GM23338 (cell line): Measurements from ENCODE around the gene ZMYM5. TPM values are rescaled to one million over a fixed set of nuclear protein-coding genes. Genes with fewer than 3 reads are reported as not detected.

ENCODE experiments used
- ATAC-seq: fragments of 200-7000 bp; cut with Tn5 transposase; 3 replicates; pipeline ENCODE4 v1.9.1; 2020
- DNase-seq: peaks from one replicate; pipeline ENCODE4 v3.0.0-alpha.2; 2015; ENCODE audit warnings: low spot score
- H2AFZ ChIP-seq: fragments of 200-600 bp; sonication (generic); 2 replicates; pipeline ENCODE4 v1.8.0; 2016; ENCODE audit warnings: antibody characterized with exemption, mild to moderate bottlenecking, moderate library complexity
- H3F3A ChIP-seq: fragments of 200-600 bp; sonication (generic); replicated peaks from 2 replicates; pipeline ENCODE4 v1.8.0; 2017; ENCODE audit warnings: antibody characterized with exemption, mixed run types, low read depth
- H3K27ac ChIP-seq: fragments of 200-600 bp; sonication (generic); 2 replicates; pipeline ENCODE4 v1.6.1; 2016; ENCODE audit warnings: low read depth
- H3K27me3 ChIP-seq: fragments of 200-600 bp; sonication (generic); 2 replicates; pipeline ENCODE4 v1.8.0; 2016; ENCODE audit warnings: mild to moderate bottlenecking, mixed run types, moderate library complexity; ENCODE audit not compliant: insufficient read depth
- H3K36me3 ChIP-seq: fragments of 200-600 bp; sonication (generic); 2 replicates; pipeline ENCODE4 v1.8.0; 2016; ENCODE audit warnings: mild to moderate bottlenecking; ENCODE audit not compliant: insufficient read depth
- H3K4me1 ChIP-seq: fragments of 200-600 bp; sonication (generic); 2 replicates; pipeline ENCODE4 v1.8.0; 2016; ENCODE audit warnings: mild to moderate bottlenecking, moderate library complexity; ENCODE audit not compliant: insufficient read depth
- H3K4me2 ChIP-seq: fragments of 200-600 bp; sonication (generic); 2 replicates; pipeline ENCODE4 v1.7.1; 2017; ENCODE audit warnings: mixed run types
- H3K4me3 ChIP-seq: fragments of 200-600 bp; sonication (generic); 2 replicates; pipeline ENCODE4 v1.6.1; 2016; ENCODE audit warnings: mixed run types
- H3K79me2 ChIP-seq: fragments of 200-600 bp; sonication (generic); replicated peaks from 2 replicates; pipeline ENCODE4 v1.8.0; 2017; ENCODE audit warnings: mild to moderate bottlenecking; ENCODE audit not compliant: insufficient read depth
- H3K9me2 ChIP-seq: fragments of 200-600 bp; sonication (generic); 2 replicates; pipeline ENCODE4 v1.8.0; 2017; ENCODE audit not compliant: insufficient read depth
- H4K20me1 ChIP-seq: fragments of 200-600 bp; sonication (generic); replicated peaks from 2 replicates; pipeline ENCODE4 v1.8.0; 2017; ENCODE audit warnings: mild to moderate bottlenecking; ENCODE audit not compliant: insufficient read depth
- H3K27ac Mint-ChIP-seq: 2 replicates; pipeline ENCODE4 v1.8.0; 2020; ENCODE audit warnings: inconsistent platforms, mild to moderate bottlenecking, moderate library complexity, mixed read lengths
- H3K27me3 Mint-ChIP-seq: 3 replicates; pipeline ENCODE4 v1.8.0; 2022; ENCODE audit warnings: low read depth, mild to moderate bottlenecking, moderate library complexity, mixed read lengths, inconsistent platforms; ENCODE audit not compliant: insufficient read depth, poor library complexity
- H3K36me3 Mint-ChIP-seq: 3 replicates; pipeline ENCODE4 v1.8.0; 2021; ENCODE audit warnings: low read depth, mild to moderate bottlenecking, inconsistent platforms, moderate library complexity, mixed read lengths
- H3K4me1 Mint-ChIP-seq: 3 replicates; pipeline ENCODE4 v1.8.0; 2020; ENCODE audit warnings: mild to moderate bottlenecking, inconsistent platforms, mixed read lengths
- H3K4me3 Mint-ChIP-seq: 3 replicates; pipeline ENCODE4 v1.8.0; 2021; ENCODE audit warnings: moderate library complexity, mild to moderate bottlenecking, inconsistent platforms, mixed read lengths
- H3K9me3 Mint-ChIP-seq: 3 replicates; pipeline ENCODE4 v1.8.0; 2020; ENCODE audit warnings: moderate library complexity, mild to moderate bottlenecking, inconsistent platforms, mixed read lengths
- CREB1 ChIP-seq: fragments of 250-450 bp; sonication (Bioruptor Pico); IDR thresholded peaks from 2 replicates; pipeline ENCODE4 v1.5.0; 2020; ENCODE audit warnings: low read depth, mild to moderate bottlenecking, moderate library complexity
- CTCF ChIP-seq, 2 experiments: fragments of 200-600 bp in 1 of 2; sonication (generic) in 1 of 2; conservative IDR thresholded peaks; 2 replicates each; pipeline versions ENCODE4 v1.5.1 to v1.6.1; 2016 to 2017; ENCODE audit warnings: antibody characterized with exemption in 2 of 2, low read depth in 2 of 2, mild to moderate bottlenecking in 2 of 2, moderate library complexity in 1 of 2
- ETS1 ChIP-seq: IDR thresholded peaks from 2 replicates; pipeline ENCODE4 v1.6.1; 2016; ENCODE audit warnings: antibody characterized with exemption
- EZH2 ChIP-seq: fragments of 200-600 bp; sonication (generic); IDR thresholded peaks from one replicate; pipeline ENCODE4 v1.8.0; 2017; ENCODE audit warnings: antibody characterized with exemption, mild to moderate bottlenecking, low read depth; ENCODE audit not compliant: unreplicated experiment
- EZH2phosphoT487 ChIP-seq: fragments of 200-600 bp; sonication (generic); IDR thresholded peaks from one replicate; pipeline ENCODE4 v1.8.1; 2018; ENCODE audit warnings: antibody characterized with exemption; ENCODE audit not compliant: unreplicated experiment
- JUNB ChIP-seq: IDR thresholded peaks from one replicate; pipeline ENCODE4 v1.6.1; 2016; ENCODE audit warnings: antibody characterized with exemption; ENCODE audit not compliant: unreplicated experiment
- NANOG ChIP-seq: IDR thresholded peaks from 2 replicates; pipeline ENCODE4 v1.6.1; 2016; ENCODE audit warnings: antibody characterized with exemption, borderline replicate concordance
- POLR2AphosphoS5 ChIP-seq: IDR thresholded peaks from 2 replicates; pipeline ENCODE4 v1.6.1; 2016; ENCODE audit warnings: antibody characterized with exemption, low read depth
- STAT1 ChIP-seq: IDR thresholded peaks from one replicate; pipeline ENCODE4 v1.6.1; 2016; ENCODE audit warnings: antibody characterized with exemption; ENCODE audit not compliant: unreplicated experiment
- ZNF114 ChIP-seq: fragments of 250-450 bp; sonication (Bioruptor Pico); IDR thresholded peaks from 2 replicates; pipeline ENCODE4 v1.5.0; 2020; ENCODE audit warnings: mild to moderate bottlenecking, moderate library complexity
- ZNF331 ChIP-seq: fragments of 250-450 bp; sonication (Bioruptor Pico); IDR thresholded peaks from 2 replicates; pipeline ENCODE4 v1.5.0; 2020; ENCODE audit warnings: low read depth, mild to moderate bottlenecking, moderate library complexity
- polyA plus RNA-seq: library from polyadenylated mRNA; unstranded; fragments of >200 nt; fragmentation: Nextera tagmentation; extraction: Ambion mirVana; gene quantifications from 2 replicates; pipeline ENCODE4 v1.2.1, GENCODE V29; 2016
- total RNA-seq: library from RNA; depleted of rRNA; stranded (reverse); fragments of >200 nt; shearing (Covaris generic); gene quantifications from 2 replicates; pipeline ENCODE4 v1.2.3, GENCODE V29; 2014
- TF ChIP-seq, protein P1 (sequence below): IDR thresholded peaks from one replicate; pipeline ENCODE4 v1.6.1; 2018; ENCODE audit warnings: antibody characterized with exemption; ENCODE audit not compliant: unreplicated experiment
- TF ChIP-seq, protein P2 (sequence below): fragments of 250-450 bp; sonication (Bioruptor Pico); IDR thresholded peaks from 2 replicates; pipeline ENCODE4 v1.5.0; 2020; ENCODE audit warnings: mild to moderate bottlenecking, moderate library complexity

The ZMYM5 gene
- total and polyA plus RNA-seq, 2 experiments from 2014 or later, result 11.2 to 17.2 TPM

- no peak overlapping the region for H3K27ac ChIP-seq
- Mint-ChIP-seq H3K9me3 (peaks cover 9% of the 10 kb centered on the region; the same call in 2 of the 3 replicates), H3K27ac (no peak overlapping the region), H3K4me3 (no peak overlapping the region), H3K36me3 (peaks cover 21% of the 10 kb centered on the region), H3K27me3 (peaks cover 2% of the 10 kb centered on the region), H3K4me1 (peaks cover 9% of the 10 kb centered on the region; the same call in 2 of the 3 replicates)
- H3K79me2 ChIP-seq, result no peaks in the 10 kb centered on the region
- no peaks in the 10 kb centered on the region for H3K4me1 ChIP-seq
- ATAC-seq (no peak), DNase-seq (no peak)
- no peak overlapping the region for H3K4me3 ChIP-seq
- no peak overlapping the region for H2AFZ ChIP-seq
- no peaks in the 10 kb centered on the region for H3K9me2 ChIP-seq
- H3K27me3 ChIP-seq, result no peaks in the 10 kb centered on the region
- H3K36me3 ChIP-seq, result no peaks in the 10 kb centered on the region
- H3F3A ChIP-seq, result 0 out of 2 replicates have a peak, but pooled peaks cover 5% of the 10 kb centered on the region
- H3K4me2 ChIP-seq, result no peak overlapping the region
- H4K20me1 ChIP-seq, result peaks cover 6% of the 10 kb centered on the region; the same call in 1 of the 2 replicates
- TF ChIP-seq STAT1 (no peak), JUNB (no peak), ETS1 (no peak), EZH2 (no peak), CREB1 (CRISPR knock-in tag) (no peak), NANOG (no peak), POLR2AphosphoS5 (no peak), ZNF114 (CRISPR knock-in tag) (no peak), ZNF331 (CRISPR knock-in tag) (no peak), CTCF (conservative IDR thresholded peaks at IDR 0.05; ENCODE audit: low read depth in 2 of 2) (no peak), EZH2phosphoT487 (no peak)
- TF ChIP-seq, protein P1, sequence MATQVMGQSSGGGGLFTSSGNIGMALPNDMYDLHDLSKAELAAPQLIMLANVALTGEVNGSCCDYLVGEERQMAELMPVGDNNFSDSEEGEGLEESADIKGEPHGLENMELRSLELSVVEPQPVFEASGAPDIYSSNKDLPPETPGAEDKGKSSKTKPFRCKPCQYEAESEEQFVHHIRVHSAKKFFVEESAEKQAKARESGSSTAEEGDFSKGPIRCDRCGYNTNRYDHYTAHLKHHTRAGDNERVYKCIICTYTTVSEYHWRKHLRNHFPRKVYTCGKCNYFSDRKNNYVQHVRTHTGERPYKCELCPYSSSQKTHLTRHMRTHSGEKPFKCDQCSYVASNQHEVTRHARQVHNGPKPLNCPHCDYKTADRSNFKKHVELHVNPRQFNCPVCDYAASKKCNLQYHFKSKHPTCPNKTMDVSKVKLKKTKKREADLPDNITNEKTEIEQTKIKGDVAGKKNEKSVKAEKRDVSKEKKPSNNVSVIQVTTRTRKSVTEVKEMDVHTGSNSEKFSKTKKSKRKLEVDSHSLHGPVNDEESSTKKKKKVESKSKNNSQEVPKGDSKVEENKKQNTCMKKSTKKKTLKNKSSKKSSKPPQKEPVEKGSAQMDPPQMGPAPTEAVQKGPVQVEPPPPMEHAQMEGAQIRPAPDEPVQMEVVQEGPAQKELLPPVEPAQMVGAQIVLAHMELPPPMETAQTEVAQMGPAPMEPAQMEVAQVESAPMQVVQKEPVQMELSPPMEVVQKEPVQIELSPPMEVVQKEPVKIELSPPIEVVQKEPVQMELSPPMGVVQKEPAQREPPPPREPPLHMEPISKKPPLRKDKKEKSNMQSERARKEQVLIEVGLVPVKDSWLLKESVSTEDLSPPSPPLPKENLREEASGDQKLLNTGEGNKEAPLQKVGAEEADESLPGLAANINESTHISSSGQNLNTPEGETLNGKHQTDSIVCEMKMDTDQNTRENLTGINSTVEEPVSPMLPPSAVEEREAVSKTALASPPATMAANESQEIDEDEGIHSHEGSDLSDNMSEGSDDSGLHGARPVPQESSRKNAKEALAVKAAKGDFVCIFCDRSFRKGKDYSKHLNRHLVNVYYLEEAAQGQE, result no peak
- TF ChIP-seq, protein P2, sequence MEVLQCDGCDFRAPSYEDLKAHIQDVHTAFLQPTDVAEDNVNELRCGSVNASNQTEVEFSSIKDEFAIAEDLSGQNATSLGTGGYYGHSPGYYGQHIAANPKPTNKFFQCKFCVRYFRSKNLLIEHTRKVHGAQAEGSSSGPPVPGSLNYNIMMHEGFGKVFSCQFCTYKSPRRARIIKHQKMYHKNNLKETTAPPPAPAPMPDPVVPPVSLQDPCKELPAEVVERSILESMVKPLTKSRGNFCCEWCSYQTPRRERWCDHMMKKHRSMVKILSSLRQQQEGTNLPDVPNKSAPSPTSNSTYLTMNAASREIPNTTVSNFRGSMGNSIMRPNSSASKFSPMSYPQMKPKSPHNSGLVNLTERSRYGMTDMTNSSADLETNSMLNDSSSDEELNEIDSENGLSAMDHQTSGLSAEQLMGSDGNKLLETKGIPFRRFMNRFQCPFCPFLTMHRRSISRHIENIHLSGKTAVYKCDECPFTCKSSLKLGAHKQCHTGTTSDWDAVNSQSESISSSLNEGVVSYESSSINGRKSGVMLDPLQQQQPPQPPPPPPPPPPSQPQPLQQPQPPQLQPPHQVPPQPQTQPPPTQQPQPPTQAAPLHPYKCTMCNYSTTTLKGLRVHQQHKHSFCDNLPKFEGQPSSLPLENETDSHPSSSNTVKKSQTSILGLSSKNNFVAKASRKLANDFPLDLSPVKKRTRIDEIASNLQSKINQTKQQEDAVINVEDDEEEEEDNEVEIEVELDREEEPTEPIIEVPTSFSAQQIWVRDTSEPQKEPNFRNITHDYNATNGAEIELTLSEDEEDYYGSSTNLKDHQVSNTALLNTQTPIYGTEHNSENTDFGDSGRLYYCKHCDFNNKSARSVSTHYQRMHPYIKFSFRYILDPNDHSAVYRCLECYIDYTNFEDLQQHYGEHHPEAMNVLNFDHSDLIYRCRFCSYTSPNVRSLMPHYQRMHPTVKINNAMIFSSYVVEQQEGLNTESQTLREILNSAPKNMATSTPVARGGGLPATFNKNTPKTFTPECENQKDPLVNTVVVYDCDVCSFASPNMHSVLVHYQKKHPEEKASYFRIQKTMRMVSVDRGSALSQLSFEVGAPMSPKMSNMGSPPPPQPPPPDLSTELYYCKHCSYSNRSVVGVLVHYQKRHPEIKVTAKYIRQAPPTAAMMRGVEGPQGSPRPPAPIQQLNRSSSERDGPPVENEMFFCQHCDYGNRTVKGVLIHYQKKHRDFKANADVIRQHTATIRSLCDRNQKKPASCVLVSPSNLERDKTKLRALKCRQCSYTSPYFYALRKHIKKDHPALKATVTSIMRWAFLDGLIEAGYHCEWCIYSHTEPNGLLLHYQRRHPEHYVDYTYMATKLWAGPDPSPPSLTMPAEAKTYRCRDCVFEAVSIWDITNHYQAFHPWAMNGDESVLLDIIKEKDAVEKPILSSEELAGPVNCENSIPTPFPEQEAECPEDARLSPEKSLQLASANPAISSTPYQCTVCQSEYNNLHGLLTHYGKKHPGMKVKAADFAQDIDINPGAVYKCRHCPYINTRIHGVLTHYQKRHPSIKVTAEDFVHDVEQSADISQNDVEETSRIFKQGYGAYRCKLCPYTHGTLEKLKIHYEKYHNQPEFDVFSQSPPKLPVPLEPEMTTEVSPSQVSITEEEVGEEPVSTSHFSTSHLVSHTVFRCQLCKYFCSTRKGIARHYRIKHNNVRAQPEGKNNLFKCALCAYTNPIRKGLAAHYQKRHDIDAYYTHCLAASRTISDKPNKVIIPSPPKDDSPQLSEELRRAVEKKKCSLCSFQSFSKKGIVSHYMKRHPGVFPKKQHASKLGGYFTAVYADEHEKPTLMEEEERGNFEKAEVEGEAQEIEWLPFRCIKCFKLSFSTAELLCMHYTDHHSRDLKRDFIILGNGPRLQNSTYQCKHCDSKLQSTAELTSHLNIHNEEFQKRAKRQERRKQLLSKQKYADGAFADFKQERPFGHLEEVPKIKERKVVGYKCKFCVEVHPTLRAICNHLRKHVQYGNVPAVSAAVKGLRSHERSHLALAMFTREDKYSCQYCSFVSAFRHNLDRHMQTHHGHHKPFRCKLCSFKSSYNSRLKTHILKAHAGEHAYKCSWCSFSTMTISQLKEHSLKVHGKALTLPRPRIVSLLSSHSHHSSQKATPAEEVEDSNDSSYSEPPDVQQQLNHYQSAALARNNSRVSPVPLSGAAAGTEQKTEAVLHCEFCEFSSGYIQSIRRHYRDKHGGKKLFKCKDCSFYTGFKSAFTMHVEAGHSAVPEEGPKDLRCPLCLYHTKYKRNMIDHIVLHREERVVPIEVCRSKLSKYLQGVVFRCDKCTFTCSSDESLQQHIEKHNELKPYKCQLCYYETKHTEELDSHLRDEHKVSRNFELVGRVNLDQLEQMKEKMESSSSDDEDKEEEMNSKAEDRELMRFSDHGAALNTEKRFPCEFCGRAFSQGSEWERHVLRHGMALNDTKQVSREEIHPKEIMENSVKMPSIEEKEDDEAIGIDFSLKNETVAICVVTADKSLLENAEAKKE, result no peak
Observed at GRCh38 chr13:19817106-19817505, 46.3 kb downstream of the ZMYM5 start.
